Parathyroid adenoma (tissue), 2 donors: ENCODE data around the gene IL6ST.
A peak's percentile ranks its signal among the peaks of the same experiment; 100 is the strongest.
"Not testable (repeated sequence)": the region's sequence is repeated elsewhere in the genome, so short reads cannot be mapped to it uniquely, and the experiment has no call there.

Experiments
- H2AFZ ChIP-seq: fragments of 300-600 bp; sonication (generic); one replicate; pipeline ENCODE4 v1.7.0; 2017; ENCODE audit warnings: antibody characterized with exemption, mild to moderate bottlenecking
- H3K27ac ChIP-seq: fragments of 300-600 bp; sonication (generic); one replicate; pipeline ENCODE4 v1.7.0; 2017
- H3K27me3 ChIP-seq: fragments of 300-600 bp; sonication (generic); one replicate; pipeline ENCODE4 v1.7.0; 2017; ENCODE audit warnings: low read length; ENCODE audit not compliant: control insufficient read depth, insufficient read depth
- H3K36me3 ChIP-seq: fragments of 300-600 bp; sonication (generic); one replicate; pipeline ENCODE4 v1.7.0; 2017; ENCODE audit warnings: low read length; ENCODE audit not compliant: control insufficient read depth, insufficient read depth
- H3K4me1 ChIP-seq: fragments of 300-600 bp; sonication (generic); one replicate; pipeline ENCODE4 v1.7.0; 2017; ENCODE audit warnings: control low read depth
- H3K4me2 ChIP-seq: fragments of 300-600 bp; sonication (generic); one replicate; pipeline ENCODE4 v1.7.0; 2017; ENCODE audit warnings: low read length
- H3K4me3 ChIP-seq: fragments of 300-600 bp; sonication (generic); one replicate; pipeline ENCODE4 v1.7.0; 2017; ENCODE audit warnings: low read depth, low read length
- H3K79me2 ChIP-seq: fragments of 300-600 bp; sonication (generic); one replicate; pipeline ENCODE4 v1.7.0; 2017; ENCODE audit warnings: control low read depth
- H3K9ac ChIP-seq: fragments of 300-600 bp; sonication (generic); one replicate; pipeline ENCODE4 v1.7.0; 2017; ENCODE audit warnings: mild to moderate bottlenecking
- H3K9me3 ChIP-seq: fragments of 300-600 bp; sonication (generic); one replicate; pipeline ENCODE4 v1.7.0; 2017; ENCODE audit warnings: low read length; ENCODE audit not compliant: control insufficient read depth
- CTCF ChIP-seq: fragments of 300-600 bp; sonication (generic); IDR thresholded peaks from one replicate; pipeline ENCODE4 v1.7.0; 2017; ENCODE audit warnings: antibody characterized with exemption, mild to moderate bottlenecking
- donor health status: primary hyperparathyroidism.

Gene IL6ST

GRCh38 chr5:55993013-55993412 lies 1.8 kb downstream of the IL6ST start:
- H3K4me3 ChIP-seq = peak overlapping the region; percentile 79
- H3K79me2 ChIP-seq = peaks cover 29% of the 10 kb centered on the region
- no peaks in the 10 kb centered on the region for H3K9me3 ChIP-seq
- no peaks in the 10 kb centered on the region for H3K36me3 ChIP-seq
- peak overlapping the region; percentile 96 for H3K27ac ChIP-seq
- no peak overlapping the region for H3K9ac ChIP-seq
- no peak for TF ChIP-seq CTCF
- no peak overlapping the region for H2AFZ ChIP-seq
- peak overlapping the region; percentile 66 for H3K4me2 ChIP-seq
- H3K4me1 ChIP-seq = peaks cover 8% of the 10 kb centered on the region
- H3K27me3 ChIP-seq = no peaks in the 10 kb centered on the region

GRCh38 chr5:55991768-55992486 lies 2.8 kb downstream of the IL6ST start:
- H2AFZ ChIP-seq = no peak overlapping the region
- no peaks in the 10 kb centered on the region for H3K36me3 ChIP-seq
- peaks cover 37% of the 10 kb centered on the region for H3K79me2 ChIP-seq
- no peak for TF ChIP-seq CTCF
- no peak overlapping the region for H3K9ac ChIP-seq
- H3K4me2 ChIP-seq = peak overlapping the region; percentile 66
- peak overlapping the region; percentile 7 for H3K27ac ChIP-seq
- no peaks in the 10 kb centered on the region for H3K27me3 ChIP-seq
- H3K4me3 ChIP-seq = peak overlapping the region; percentile 79
- H3K4me1 ChIP-seq = peaks cover 8% of the 10 kb centered on the region
- no peaks in the 10 kb centered on the region for H3K9me3 ChIP-seq

GRCh38 chr5:55990895-55991294 lies 3.9 kb downstream of the IL6ST start:
- peaks cover 37% of the 10 kb centered on the region for H3K79me2 ChIP-seq
- H3K36me3 ChIP-seq, H3K4me3 ChIP-seq, H2AFZ ChIP-seq, H3K27me3 ChIP-seq, H3K27ac ChIP-seq, H3K9me3 ChIP-seq, H3K4me2 ChIP-seq, H3K4me1 ChIP-seq, H3K9ac ChIP-seq: not testable (repeated sequence)

GRCh38 chr5:55989860-55990259 lies 4.9 kb downstream of the IL6ST start:
- no peak overlapping the region for H3K9ac ChIP-seq
- peaks cover 6% of the 10 kb centered on the region for H3K4me1 ChIP-seq
- H2AFZ ChIP-seq = no peak overlapping the region
- no peaks in the 10 kb centered on the region for H3K27me3 ChIP-seq
- H3K4me2 ChIP-seq = no peak overlapping the region
- H3K4me3 ChIP-seq = no peak overlapping the region
- peaks cover 37% of the 10 kb centered on the region for H3K79me2 ChIP-seq
- H3K36me3 ChIP-seq = no peaks in the 10 kb centered on the region
- TF ChIP-seq CTCF = no peak
- H3K27ac ChIP-seq = no peak overlapping the region
- H3K9me3 ChIP-seq = no peaks in the 10 kb centered on the region

GRCh38 chr5:55988979-55989638 lies 5.7 kb downstream of the IL6ST start:
- peaks cover 6% of the 10 kb centered on the region for H3K4me1 ChIP-seq

GRCh38 chr5:55988428-55988827 lies 6.3 kb downstream of the IL6ST start:
- not testable (repeated sequence) for H3K4me1 ChIP-seq, H2AFZ ChIP-seq, H3K27ac ChIP-seq, H3K4me2 ChIP-seq, H3K4me3 ChIP-seq, H3K36me3 ChIP-seq, H3K9ac ChIP-seq, H3K27me3 ChIP-seq, H3K9me3 ChIP-seq
- peaks cover 35% of the 10 kb centered on the region for H3K79me2 ChIP-seq

More at GRCh38 chr5:55988979-55989638, 5.7 kb downstream of the IL6ST start:
- Histone ChIP-seq H3K4me2 (no peak overlapping the region), H3K79me2 (peaks cover 35% of the 10 kb centered on the region), H3K4me3 (no peak overlapping the region), H3K9me3 (no peaks in the 10 kb centered on the region), H3K27ac (no peak overlapping the region), H2AFZ (no peak overlapping the region), H3K27me3 (no peaks in the 10 kb centered on the region), H3K9ac (no peak overlapping the region), H3K36me3 (no peaks in the 10 kb centered on the region)
- no peak for TF ChIP-seq CTCF
